Activated CD8-positive, alpha-beta memory T cell treated with anti-CD3 and anti-CD28 coated beads, Interleukin-2, amount 50 U/mL, for 4 hours (primary cell): Measurements from ENCODE around the gene BRD7.

Experiments used
- DNase-seq: peaks from one replicate; pipeline ENCODE4 v3.0.0-alpha.2; 2020

The BRD7 gene

DNA sequence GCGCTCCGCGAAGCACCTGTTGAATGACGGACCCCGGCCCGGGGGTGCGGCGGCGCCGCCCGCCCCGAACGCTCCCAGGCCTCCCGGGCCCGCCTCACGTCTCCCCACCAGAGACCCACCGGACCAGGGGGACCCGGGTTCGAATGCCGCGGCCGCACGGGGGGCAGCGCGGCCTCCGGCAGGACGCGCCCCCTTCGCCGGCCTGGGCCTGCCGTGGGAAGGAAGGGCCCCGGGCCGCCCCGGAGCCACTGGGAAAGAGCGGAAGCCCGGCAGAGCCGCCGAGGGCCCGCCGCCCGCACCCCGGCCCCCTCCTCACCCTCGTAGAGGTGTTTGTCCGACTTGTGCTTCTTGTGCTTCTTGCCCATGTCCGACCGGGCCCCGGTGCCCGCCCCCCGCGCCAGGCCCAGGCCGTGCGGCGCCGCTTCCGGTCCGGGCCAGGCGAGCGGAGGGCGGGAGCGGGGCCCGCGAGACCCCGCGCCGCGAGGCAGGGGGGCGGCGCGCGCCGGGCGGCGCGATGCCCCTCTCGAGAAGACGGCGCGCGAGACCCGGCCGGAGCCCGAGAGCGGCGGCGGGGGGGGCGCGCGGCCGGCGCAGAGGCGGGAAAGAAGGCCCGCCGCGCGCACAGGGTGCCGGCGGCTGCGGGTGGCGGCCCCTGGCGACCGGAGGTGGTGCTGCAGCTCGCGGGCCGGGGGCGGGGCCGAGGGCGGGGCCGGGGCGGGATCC, at the start of gene BRD7:
Gene BRD7, minus strand, starts transcription at position 579 of the 723 bp plus-strand sequence. Its CDS starts 214 bp downstream, at position 365.
- peak; percentile 72 for DNase-seq

DNA sequence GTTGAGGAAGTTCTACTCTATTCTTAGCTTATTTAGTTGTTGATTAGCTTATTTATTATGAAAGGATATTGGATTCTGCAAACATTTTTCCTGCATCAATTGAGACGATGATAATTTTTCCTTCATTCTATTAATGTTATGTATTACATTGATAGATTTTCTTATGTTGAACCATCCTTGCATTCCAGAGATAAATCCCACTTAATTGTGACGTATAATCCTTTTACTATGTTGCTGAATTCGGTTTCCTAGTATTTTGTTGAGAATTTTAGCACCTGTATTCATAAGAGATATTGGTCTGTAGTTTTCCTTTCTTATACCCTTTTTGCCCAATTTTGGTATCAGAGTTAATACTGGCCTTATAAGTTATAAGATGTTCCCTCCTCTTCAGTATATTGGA, 47.6 kb upstream of the BRD7 start:
- no peak for DNase-seq

GRCh38 chr16:50414152-50414551, 45.4 kb upstream of the BRD7 start:
- no peak for DNase-seq

- no peak for DNase-seq
These were observed 42.2 kb upstream of the BRD7 start for GRCh38 chr16:50411034-50411433.

GRCh38 chr16:50408001-50408561, 39.3 kb upstream of the BRD7 start:
- no peak for DNase-seq

- DNase-seq = no peak
These were observed 38.6 kb upstream of the BRD7 start for GRCh38 chr16:50407351-50407750.

DNA sequence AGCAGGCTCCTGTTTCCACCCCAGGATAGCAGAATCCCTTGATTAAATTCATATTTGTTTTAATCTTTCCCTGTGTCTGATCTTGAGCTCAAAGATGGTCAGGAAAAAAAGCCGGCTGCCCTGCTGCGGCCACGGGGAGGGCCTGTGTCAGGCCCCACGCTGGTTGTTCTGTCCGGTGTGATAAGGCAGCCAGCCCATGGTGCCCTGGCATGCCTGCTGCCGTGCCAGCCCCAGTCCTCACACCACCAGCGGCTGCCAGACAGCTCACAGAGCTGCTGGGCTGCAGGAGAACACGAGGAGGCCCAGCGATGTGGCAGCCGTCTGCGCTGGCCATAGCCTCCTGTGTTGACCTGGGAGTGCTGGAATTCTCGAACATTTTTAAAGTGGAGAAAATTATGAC, 34.7 kb upstream of the BRD7 start:
- DNase-seq = no peak

- no peak for DNase-seq
These were observed 33.6 kb upstream of the BRD7 start for GRCh38 chr16:50402298-50402895.

DNA sequence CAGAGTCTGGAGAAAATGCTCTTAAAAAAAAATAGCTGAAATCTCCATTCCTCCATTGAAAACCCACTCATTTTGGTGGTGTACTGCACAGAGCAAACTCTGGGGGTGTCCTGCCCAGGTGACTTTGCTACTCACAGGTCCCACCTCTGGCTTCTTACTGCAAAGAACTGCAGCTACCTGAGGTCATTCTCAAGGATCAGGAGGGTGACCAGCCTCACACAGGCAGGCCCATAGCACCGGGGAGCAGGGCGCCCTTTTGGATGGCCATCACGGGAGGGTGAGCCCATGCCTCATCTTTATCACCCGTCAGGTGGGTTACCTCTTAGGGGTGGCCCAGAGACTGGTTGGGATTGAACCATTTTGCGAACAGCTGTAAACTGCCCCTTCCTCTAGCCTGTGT, 32.6 kb upstream of the BRD7 start:
- DNase-seq = no peak

DNA sequence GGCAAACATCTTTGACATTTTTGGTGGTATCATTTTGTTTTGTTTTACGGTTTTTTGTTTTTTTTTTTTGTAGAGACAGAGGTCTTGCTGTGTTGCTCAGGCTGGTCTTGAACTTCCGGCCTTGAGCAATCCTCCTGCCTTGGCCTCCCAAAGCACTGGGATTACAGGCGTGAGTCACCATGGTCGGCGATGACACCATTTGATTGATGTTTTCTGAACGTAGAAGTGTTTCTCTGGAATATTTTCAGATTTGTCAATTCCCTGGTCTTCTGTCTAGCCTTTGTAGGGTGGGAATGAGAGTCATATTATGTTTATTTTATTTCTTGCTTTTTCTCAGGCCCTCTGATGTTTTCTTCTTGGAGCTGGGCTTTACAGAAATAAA, 32.2 kb upstream of the BRD7 start:
- no peak for DNase-seq

- no peak for DNase-seq
These were observed 31.7 kb upstream of the BRD7 start for GRCh38 chr16:50400312-50400966.

GRCh38 chr16:50399411-50399810, 30.6 kb upstream of the BRD7 start:
- DNase-seq = no peak

- no peak for DNase-seq
These were observed 29.5 kb upstream of the BRD7 start for GRCh38 chr16:50398336-50398735.

GRCh38 chr16:50396761-50397535, 28.2 kb upstream of the BRD7 start:
- no peak for DNase-seq

DNA sequence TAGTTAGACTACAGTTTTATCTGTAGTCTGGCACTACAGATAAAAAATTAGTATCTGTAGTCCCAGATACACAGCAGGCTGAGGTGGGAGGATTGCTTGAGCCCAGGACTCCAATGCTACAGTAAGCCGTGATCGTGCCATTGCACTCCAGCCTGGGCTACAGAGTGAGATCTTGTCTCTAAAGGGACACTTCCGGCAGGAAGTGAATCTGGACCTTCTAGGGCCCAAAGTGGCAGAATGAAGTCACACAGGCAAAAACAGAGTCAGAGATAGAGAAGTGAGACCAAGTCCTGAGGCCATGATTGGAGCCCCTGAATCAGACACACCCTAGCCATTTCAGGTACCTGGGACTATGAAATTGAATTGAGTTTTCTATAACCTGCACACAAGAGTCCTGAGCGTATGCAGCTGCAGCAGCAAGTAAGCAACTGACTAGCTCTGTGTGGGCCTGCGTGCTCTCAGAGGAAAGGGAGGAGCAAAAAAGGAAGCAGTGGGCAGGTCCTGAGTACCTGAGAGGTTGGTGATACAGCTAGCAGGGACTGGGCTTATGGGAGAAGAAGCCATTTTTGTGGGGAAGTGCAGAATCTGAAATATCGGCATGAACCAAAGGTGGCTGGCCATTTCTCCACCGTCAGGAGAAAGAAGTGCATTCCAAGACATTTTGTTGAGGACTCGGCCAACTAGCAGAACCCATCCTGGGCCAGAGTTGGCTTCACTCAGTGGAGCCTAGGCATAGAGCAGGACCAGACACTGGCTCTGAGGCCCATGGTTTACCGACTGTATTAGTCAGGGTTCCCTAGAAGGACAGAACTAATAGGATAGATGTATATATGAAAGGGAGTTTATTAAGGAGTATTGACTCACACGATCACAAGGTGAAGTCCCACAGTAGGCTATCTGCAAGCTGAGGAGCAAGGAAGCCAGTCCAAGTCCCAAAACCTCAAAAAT, 27.2 kb upstream of the BRD7 start:
- no peak for DNase-seq

- no peak for DNase-seq
These were observed 25.3 kb upstream of the BRD7 start for GRCh38 chr16:50393858-50394802.

GRCh38 chr16:50393416-50393815, 24.6 kb upstream of the BRD7 start:
- no peak for DNase-seq

DNA sequence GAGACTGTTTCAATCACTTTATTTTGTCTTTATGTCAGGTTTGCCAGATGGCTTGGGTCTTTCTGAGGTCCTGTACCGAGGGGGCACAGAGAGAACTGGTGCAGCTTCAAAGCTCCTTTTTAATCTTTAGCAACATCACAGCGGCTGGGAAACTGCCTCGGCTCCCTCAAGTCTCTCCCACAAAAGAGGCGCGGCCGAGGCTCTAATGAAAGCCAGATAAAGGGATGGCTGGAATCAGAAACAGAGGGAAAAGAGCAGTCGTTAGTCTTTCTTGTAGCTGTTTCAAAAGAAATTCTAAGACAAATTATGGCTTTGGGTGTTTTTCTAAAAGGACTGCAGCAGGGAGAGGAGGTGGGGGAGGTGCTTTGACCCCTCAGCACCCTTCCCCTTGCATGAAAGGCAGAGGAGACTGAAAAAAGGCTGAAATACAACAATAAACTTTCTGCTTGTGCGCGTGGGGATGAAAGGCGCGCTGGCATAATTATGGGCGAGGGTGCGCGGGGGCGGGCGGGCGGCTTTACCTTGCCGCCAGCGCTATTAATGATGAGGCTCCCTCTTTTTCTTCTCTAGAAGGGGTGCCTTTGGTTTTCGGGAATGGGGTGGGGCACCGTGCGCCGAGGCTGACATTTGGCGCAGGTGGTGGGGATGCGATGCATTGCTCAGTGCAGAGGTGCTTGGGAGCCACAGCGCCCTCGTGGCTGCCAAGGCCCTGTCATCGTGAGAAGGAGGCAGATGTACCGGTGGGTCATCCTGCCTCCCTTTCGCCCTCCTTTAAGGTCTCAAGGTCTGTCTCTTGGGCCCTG, 22.3 kb upstream of the BRD7 start:
- DNase-seq = no peak

GRCh38 chr16:50390371-50390771, 21.6 kb upstream of the BRD7 start:
- no peak for DNase-seq

- DNase-seq = no peak
These were observed 21.1 kb upstream of the BRD7 start for GRCh38 chr16:50389900-50390299.
